KOPT-K1 (cell line): ENCODE data around the gene LINGO3.
"Not testable (repeated sequence)": the region's sequence is repeated elsewhere in the genome, so short reads cannot be mapped to it uniquely, and the experiment has no call there.

Experiments
- H3K27ac ChIP-seq: fragments of 200-600 bp; sonication (generic); 2 replicates; pipeline ENCODE4 v1.5.1; 2016; ENCODE audit warnings: antibody characterized with exemption, mild to moderate bottlenecking, low read depth, low read length; ENCODE audit not compliant: poor library complexity, severe bottlenecking
- H3K36me3 ChIP-seq: fragments of 200-600 bp; sonication (generic); 2 replicates; pipeline ENCODE4 v1.5.1; 2017; ENCODE audit warnings: antibody characterized with exemption, mild to moderate bottlenecking, low read length, moderate library complexity; ENCODE audit not compliant: insufficient read depth
- H3K9me3 ChIP-seq: fragments of 200-600 bp; sonication (generic); 2 replicates; pipeline ENCODE4 v1.5.1; 2017; ENCODE audit warnings: antibody characterized with exemption, low read length, mild to moderate bottlenecking; ENCODE audit not compliant: insufficient read depth, poor library complexity, severe bottlenecking

The LINGO3 gene

DNA sequence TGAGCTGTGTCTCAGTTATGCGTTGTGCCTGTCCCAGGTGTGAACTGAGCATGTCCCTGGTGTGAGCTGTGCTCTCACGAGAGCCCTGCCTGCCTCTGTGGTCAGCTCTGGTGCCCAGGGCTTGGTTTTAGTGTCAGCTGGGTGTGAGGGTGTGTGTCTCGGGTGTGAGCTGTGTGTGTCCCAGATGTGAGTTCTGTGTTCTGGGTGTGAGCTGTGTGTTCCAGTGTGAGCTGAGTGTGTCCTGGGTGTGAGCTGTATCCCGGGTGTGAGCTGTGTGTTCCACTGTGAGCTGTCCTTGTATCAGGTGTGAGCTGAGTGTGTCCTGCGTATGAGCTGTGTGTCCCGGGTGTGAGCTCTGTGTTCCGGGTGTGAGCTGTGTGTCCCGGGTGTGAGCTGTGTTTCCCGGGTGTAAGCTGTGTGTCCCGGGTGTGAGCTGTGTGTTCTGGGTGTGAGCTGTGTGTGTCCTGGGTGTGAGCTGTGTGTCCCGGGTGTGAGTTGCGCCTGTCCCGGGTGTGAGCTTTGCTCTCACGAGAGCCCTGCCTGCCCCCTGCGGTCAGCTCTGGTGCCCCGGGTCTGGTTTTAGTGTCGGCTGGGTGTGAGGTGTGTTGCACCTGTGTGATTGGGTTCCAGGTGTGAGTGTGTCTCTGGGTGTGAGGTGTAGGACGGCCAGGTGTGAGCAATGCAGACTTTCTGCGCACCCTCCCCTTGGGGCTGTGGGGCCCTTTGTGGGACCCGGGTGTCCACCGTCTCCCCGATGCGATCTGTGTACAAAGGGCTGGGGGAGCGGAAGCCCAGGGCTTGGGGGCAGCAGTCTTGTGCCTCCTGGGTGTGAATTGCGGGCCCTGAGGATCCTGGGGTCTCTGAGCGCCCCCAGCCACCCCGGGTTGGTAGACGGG lies 18.9 kb downstream of the LINGO3 start:
- Histone ChIP-seq H3K9me3 (no peaks in the 10 kb centered on the region), H3K27ac (no peak overlapping the region), H3K36me3 (no peaks in the 10 kb centered on the region)

DNA sequence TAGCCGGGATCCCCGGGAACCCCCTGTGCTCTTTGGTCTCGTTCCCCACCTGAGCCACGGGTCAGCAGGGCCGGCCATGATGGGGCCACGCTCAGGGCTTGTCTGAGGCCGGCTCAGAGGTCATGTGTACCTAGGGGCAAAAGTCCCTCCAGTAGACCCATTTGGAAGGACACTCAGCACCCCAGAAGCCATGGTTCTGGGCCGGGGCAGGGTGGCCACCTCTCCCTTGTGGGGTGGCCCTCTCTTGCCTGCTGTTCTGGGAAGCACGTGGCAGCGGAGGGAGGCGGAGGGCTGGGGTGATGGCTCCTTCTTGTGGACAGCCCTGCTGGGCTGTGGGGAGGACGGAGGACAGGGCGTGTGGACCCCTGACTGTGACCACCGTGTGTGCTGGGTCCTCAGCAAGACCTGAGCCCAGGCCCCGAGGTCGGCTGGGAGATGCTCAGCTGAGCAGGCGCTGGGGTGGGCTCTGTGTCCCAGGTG lies 19.6 kb downstream of the LINGO3 start:
- H3K27ac ChIP-seq, result no peak overlapping the region
- H3K36me3 ChIP-seq, result no peaks in the 10 kb centered on the region
- H3K9me3 ChIP-seq, result no peaks in the 10 kb centered on the region

- no peak overlapping the region for H3K27ac ChIP-seq
- no peaks in the 10 kb centered on the region for H3K36me3 ChIP-seq
- H3K9me3 ChIP-seq, result no peaks in the 10 kb centered on the region
Observed at GRCh38 chr19:2287585-2288337, 20.2 kb downstream of the LINGO3 start.

- Histone ChIP-seq H3K9me3 (no peaks in the 10 kb centered on the region), H3K27ac (no peak overlapping the region), H3K36me3 (no peaks in the 10 kb centered on the region)
Observed at GRCh38 chr19:2286402-2287140, 21.4 kb downstream of the LINGO3 start.

GRCh38 chr19:2283835-2284507 lies 24.0 kb downstream of the LINGO3 start:
- Histone ChIP-seq H3K27ac (no peak overlapping the region), H3K36me3 (no peaks in the 10 kb centered on the region)

DNA sequence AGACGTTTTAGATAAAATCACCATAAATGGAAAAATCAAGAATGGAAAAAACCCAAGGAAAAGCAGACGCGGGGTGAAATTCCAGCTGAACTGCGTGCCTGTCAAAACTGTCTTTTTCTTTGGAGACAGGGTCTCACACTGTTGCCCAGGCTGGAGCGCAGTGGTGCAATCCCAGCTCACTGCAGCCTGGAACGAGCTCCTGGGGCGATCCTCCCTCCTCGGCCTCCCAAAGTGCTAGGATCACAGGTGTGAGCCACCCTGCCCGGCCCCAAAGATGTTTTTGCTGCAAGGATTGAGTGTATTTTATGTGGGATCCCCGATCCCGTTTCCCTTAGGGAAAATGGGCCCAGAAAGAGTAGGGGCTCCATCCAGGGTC lies 25.1 kb downstream of the LINGO3 start:
- H3K36me3 ChIP-seq, result no peaks in the 10 kb centered on the region
- H3K27ac ChIP-seq, result no peak overlapping the region
- H3K9me3 ChIP-seq, result no peaks in the 10 kb centered on the region

More at GRCh38 chr19:2283835-2284507, 24.0 kb downstream of the LINGO3 start:
- no peaks in the 10 kb centered on the region for H3K9me3 ChIP-seq

- Histone ChIP-seq H3K36me3 (no peaks in the 10 kb centered on the region), H3K9me3 (no peaks in the 10 kb centered on the region), H3K27ac (no peak within 1 kb of the TSS)
Observed at GRCh38 chr19:2282062-2282861, 25.7 kb downstream of the LINGO3 start, which contains the start of gene PEAK3. PEAK3 (minus strand) TSS chr19:2282175; CDS start chr19:2280931, 1,244 bp downstream.

- H3K27ac ChIP-seq, H3K9me3 ChIP-seq, H3K36me3 ChIP-seq: not testable (repeated sequence)
Observed at GRCh38 chr19:2281265-2282061, 26.5 kb downstream of the LINGO3 start.

DNA sequence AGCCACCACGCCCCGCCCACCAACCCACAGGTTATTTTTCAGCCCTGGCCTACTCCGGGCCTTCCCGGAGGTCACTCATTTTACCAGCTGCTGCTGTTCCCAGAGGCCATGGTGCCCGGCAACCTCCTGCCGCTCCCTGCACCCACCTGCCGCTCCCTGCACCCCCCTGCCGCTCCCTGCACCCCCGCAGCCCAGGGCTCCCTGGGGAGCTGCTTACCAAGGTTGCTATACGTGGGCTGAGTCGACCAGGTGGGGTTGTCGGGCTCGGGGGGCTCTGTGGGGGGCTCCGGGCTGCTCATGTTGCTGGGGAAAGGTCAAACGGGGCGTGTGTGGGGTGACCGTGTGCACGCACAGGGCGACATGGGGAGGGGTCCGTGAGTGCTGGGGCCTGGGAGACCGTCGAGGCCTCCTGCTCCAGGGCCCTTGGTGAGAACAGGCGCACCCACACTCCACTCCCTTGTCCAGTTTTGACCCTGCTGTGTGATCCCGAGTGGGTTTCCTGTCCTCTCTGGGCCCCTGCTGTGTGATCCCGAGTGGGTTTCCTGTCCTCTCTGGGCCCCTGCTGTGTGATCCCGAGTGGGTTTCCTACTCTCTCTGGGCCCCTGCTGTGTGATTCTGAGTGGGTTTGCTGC lies 27.2 kb downstream of the LINGO3 start:
- H3K27ac ChIP-seq, result no peak overlapping the region
- H3K36me3 ChIP-seq, result peaks cover 11% of the 10 kb centered on the region; the same call in 1 of the 2 replicates
- H3K9me3 ChIP-seq, result no peaks in the 10 kb centered on the region

- no peaks in the 10 kb centered on the region for H3K9me3 ChIP-seq
- H3K36me3 ChIP-seq, result peaks cover 28% of the 10 kb centered on the region
- H3K27ac ChIP-seq, result no peak overlapping the region
Observed at GRCh38 chr19:2278459-2279158, 29.3 kb downstream of the LINGO3 start.

- H3K36me3 ChIP-seq, result peaks cover 41% of the 10 kb centered on the region
- H3K27ac ChIP-seq, result no peak overlapping the region
- no peaks in the 10 kb centered on the region for H3K9me3 ChIP-seq
Observed at GRCh38 chr19:2277138-2277537, 30.8 kb downstream of the LINGO3 start.

- no peaks in the 10 kb centered on the region for H3K9me3 ChIP-seq
- peaks cover 47% of the 10 kb centered on the region for H3K36me3 ChIP-seq
- no peak overlapping the region for H3K27ac ChIP-seq
Observed at GRCh38 chr19:2276429-2276986, 31.4 kb downstream of the LINGO3 start.
